Subcutaneous abdominal adipose tissue (tissue), 5 donors: ENCODE data around the gene CD200R1L.
A peak's percentile ranks its signal among the peaks of the same experiment; 100 is the strongest.

ENCODE experiments used
- H3K27ac ChIP-seq: one replicate; pipeline ENCODE4 v1.7.0; 2013; ENCODE audit warnings: low read depth, mild to moderate bottlenecking, inconsistent platforms, low read length, moderate library complexity
- H3K27me3 ChIP-seq, 5 donors: one replicate each; pipeline ENCODE4 v1.7.0; 2013; ENCODE audit warnings: low read length in 5 of 5, inconsistent platforms in 1 of 5; ENCODE audit not compliant: control insufficient read depth in 5 of 5, insufficient read depth in 4 of 5
- H3K36me3 ChIP-seq, 5 donors: one replicate each; pipeline ENCODE4 v1.7.0; 2013; ENCODE audit warnings: low read length in 5 of 5; ENCODE audit not compliant: control insufficient read depth in 5 of 5, insufficient read depth in 5 of 5
- H3K4me1 ChIP-seq, 5 donors: one replicate each; pipeline ENCODE4 v1.7.0; 2013; ENCODE audit warnings: low read length in 5 of 5, mild to moderate bottlenecking in 3 of 5, moderate library complexity in 1 of 5; ENCODE audit not compliant: control insufficient read depth in 5 of 5, insufficient read depth in 5 of 5
- H3K4me3 ChIP-seq, 5 donors: one replicate each; pipeline ENCODE4 v1.7.0; 2013; ENCODE audit warnings: low read length in 5 of 5, low read depth in 1 of 5
- H3K9ac ChIP-seq, 5 donors: one replicate each; pipeline ENCODE4 v1.7.0; 2013; ENCODE audit warnings: low read length in 5 of 5, mild to moderate bottlenecking in 4 of 5, moderate library complexity in 3 of 5
- H3K9me3 ChIP-seq, 5 donors: one replicate each; pipeline ENCODE4 v1.7.0; 2013; ENCODE audit warnings: low read length in 5 of 5; ENCODE audit not compliant: control insufficient read depth in 5 of 5
- donor health status: healthy.
- donor health status: healthy.
- donor health status: healthy.
- donor health status: healthy.
- donor health status: healthy.

CD200R1L gene

DNA sequence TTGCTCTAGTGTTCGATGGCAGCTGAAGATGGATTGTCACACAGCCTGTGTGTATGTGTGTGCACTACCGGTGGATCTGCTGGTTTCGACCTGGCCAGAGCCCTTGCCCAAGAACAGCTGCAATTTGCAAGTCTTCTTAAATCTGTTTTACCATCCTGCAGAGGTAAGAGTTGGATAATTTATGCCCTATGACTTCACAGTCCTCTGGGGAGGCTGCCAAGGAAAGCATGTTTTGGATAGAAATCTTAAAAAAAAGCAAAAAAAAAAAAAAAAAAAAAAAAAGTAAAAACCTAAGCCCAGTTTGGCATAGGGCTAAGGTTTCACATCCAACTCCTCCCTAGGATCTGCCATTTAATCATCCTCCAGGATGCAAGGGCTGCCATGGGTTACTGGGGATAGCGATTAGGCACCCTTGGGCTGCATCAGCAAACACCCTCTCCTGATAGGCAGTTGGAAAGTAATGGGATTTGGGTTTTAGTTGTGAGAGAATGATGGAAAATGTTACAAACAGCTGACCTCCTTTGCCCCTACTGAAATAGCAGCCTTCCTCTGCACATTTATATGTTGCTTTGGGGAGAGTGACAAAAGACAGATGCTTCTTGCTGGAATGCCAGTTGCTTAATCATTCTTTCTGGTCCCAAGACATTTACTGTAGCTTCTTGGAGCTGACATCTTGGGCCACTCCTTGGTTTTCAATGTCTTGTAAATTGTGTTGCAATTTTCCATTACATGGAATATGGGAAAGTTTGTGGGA lies 35.4 kb downstream of the CD200R1L start:
- peak overlapping the region in 1 of 5 donors; percentile 48 for H3K4me3 ChIP-seq
- no peaks in the 10 kb centered on the region for H3K27me3 ChIP-seq
- H3K9me3 ChIP-seq, result no peaks in the 10 kb centered on the region
- peak overlapping the region; percentile 89 for H3K27ac ChIP-seq
- peaks cover 5 to 36% (median 33%) of the 10 kb centered on the region in 5 donors for H3K4me1 ChIP-seq
- no peaks in the 10 kb centered on the region for H3K36me3 ChIP-seq
- peak overlapping the region in 2 of 5 donors; percentile 13 to 36 for H3K9ac ChIP-seq

DNA sequence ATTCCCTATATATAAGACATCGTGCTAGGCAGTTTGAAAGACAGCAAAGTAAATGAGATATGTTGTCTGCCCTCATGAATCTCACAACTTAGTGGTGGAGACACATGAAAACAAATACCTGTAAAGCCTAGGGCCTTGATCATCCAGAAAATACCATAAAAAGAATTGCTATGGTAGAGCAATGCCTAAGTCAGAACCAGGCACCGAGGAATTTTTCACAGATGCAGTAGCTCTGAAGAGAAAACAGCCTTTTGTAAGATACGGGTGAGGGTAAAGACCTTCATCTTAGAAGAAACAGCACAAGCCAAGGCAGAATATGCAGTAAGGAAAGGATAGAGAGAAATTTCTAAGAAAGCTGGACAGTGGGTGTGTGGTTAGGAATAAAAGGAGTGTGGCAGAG lies 36.1 kb downstream of the CD200R1L start:
- Histone ChIP-seq H3K4me1 (peaks cover 5 to 36% (median 33%) of the 10 kb centered on the region in 5 donors), H3K9me3 (no peaks in the 10 kb centered on the region), H3K27ac (peak overlapping the region; percentile 89)

DNA sequence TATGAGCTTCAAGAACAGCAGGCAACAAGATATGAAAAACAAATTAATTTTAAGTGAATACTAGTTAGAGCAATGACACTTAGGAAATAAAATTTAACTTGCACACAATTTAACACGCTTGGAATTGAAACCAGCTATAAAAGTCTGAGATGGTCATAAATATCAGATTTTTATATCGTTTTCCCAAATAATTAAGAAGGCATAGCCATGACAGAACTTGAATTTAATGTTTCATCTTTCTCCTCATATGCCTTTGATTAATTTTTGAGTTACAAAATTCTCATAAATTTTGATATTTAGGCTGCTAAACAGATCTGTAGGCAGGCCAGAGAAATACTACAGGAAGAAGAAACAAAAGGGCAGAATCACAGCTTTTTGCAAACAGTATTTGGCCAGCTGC lies 38.5 kb downstream of the CD200R1L start:
- no peak overlapping the region for H3K27ac ChIP-seq
- H3K4me1 ChIP-seq, result peaks cover under 1 to 25% (median 24%) of the 10 kb centered on the region in 5 donors
- no peaks in the 10 kb centered on the region for H3K9me3 ChIP-seq

More for the DNA sequence above, 36.1 kb downstream of the CD200R1L start:
- no peak overlapping the region for H3K4me3 ChIP-seq
- no peaks in the 10 kb centered on the region for H3K27me3 ChIP-seq
- H3K36me3 ChIP-seq, result no peaks in the 10 kb centered on the region
- no peak overlapping the region for H3K9ac ChIP-seq

DNA sequence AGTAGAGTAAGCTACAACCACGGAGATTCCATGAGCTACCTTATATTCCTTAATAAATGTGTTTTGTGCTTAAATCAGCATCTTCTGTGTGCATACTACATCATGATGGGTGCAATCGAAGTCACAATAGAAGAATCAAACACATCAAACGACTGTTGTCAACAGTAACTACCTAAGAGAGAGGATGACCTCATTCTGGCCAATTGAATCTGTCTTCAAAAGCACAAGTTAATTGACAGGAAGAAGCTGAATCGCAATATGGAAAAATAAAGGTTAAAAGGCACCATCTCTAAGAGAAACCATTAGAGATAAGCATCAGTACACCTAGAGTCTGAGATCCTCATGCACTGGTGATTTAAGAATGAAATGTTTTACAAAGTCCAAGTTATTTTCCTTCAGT lies 39.0 kb downstream of the CD200R1L start:
- no peaks in the 10 kb centered on the region for H3K27me3 ChIP-seq

More for the DNA sequence above, 38.5 kb downstream of the CD200R1L start:
- no peaks in the 10 kb centered on the region for H3K36me3 ChIP-seq
- H3K4me3 ChIP-seq, result no peak overlapping the region
- no peaks in the 10 kb centered on the region for H3K27me3 ChIP-seq
- H3K9ac ChIP-seq, result no peak overlapping the region

DNA sequence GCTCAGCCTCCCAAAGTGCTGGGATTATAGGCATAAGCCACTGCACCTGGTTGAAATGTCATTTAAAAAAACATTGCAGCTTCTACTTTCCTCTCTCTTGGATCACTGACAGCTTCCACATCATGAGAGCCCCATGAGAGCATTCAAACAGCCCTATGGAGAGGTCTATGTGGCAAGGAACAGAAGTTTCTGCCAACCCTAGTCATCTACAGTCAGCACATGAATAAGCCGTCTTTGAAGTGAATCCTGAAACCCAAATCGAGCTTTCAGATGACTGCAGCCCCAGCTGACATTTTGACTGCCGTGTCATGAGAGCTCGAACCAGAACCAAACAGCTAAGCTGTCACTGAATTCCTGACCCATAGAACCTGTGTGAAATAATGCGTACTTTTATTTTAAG lies 39.8 kb downstream of the CD200R1L start:
- Histone ChIP-seq H3K9me3 (no peaks in the 10 kb centered on the region), H3K27ac (no peak overlapping the region), H3K4me3 (no peak overlapping the region), H3K9ac (no peak overlapping the region), H3K4me1 (peaks cover 0 to 14% (median 12%) of the 10 kb centered on the region in 5 donors), H3K27me3 (no peaks in the 10 kb centered on the region), H3K36me3 (no peaks in the 10 kb centered on the region)

More for the DNA sequence above, 39.0 kb downstream of the CD200R1L start:
- H3K27ac ChIP-seq, result no peak overlapping the region
- no peaks in the 10 kb centered on the region for H3K9me3 ChIP-seq
- no peaks in the 10 kb centered on the region for H3K36me3 ChIP-seq
- H3K4me3 ChIP-seq, result no peak overlapping the region
- peaks cover 0 to 21% (median 20%) of the 10 kb centered on the region in 5 donors for H3K4me1 ChIP-seq
- H3K9ac ChIP-seq, result no peak overlapping the region

DNA sequence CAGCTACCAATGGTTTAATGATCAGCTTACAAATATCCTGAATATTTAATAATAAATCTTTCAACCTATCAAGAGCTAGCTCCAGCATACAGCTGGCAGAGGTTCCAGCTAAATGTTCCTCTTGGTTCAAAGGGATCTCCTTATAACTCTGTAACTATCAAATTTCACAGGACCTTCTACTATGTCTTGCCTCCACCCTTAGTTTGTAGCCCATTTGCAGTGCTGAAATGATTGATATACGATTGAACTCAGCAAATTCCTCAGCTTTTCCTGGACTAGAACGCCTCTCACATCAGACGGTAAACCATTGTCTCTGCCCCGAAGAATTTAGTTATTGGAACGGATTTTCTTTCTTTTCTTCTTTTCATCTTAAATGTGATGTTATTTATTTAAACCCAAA lies 41.5 kb downstream of the CD200R1L start:
- Histone ChIP-seq H3K4me3 (no peak overlapping the region), H3K27ac (no peak overlapping the region), H3K4me1 (no peaks in the 10 kb centered on the region), H3K9me3 (no peaks in the 10 kb centered on the region), H3K27me3 (no peaks in the 10 kb centered on the region), H3K36me3 (no peaks in the 10 kb centered on the region), H3K9ac (no peak overlapping the region)

DNA sequence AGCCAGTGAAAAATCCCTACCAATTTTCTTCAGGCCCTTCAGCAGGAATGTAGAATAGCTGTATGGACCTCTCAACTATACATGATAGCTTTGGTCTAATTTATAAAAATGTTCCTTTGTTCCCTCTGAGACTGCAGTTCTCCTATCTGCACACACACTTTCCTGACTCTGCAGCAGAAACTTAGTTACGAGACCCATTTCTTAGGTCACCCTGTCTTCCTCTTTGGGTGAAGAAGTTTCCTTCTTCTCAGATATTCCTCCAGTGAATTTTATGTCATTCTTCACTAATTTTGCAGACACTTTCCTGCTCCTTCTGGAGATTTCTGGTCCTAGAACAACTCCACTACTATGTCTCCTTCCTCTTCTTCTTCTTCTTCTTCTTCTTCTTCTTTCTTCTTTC lies 42.6 kb downstream of the CD200R1L start:
- no peaks in the 10 kb centered on the region for H3K9me3 ChIP-seq
- H3K4me3 ChIP-seq, result no peak overlapping the region
- no peaks in the 10 kb centered on the region for H3K27me3 ChIP-seq
- no peak overlapping the region for H3K9ac ChIP-seq
- H3K27ac ChIP-seq, result no peak overlapping the region
- no peaks in the 10 kb centered on the region for H3K36me3 ChIP-seq
- peaks cover 0 to 8% (median 4%) of the 10 kb centered on the region in 5 donors for H3K4me1 ChIP-seq

DNA sequence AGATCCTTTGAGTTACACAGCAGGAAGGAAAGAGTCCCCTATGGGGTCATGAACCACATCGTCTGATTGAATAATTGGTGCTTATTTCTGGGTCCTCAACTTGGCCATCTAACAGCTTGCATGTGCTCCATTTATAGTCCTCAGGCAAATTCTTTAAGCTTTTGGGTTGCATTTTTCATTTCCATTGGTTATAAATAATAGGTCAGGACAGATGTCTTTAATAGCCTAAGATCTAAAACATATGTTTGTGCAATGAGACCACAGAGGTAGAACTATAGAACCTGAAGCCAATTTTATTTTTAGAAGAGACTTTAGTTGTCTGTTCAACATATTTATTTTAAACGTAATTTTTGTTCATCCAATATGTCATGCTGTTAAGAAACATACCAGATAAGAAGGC lies 43.2 kb downstream of the CD200R1L start:
- Histone ChIP-seq H3K36me3 (no peaks in the 10 kb centered on the region), H3K9me3 (no peaks in the 10 kb centered on the region), H3K27me3 (no peaks in the 10 kb centered on the region), H3K9ac (no peak overlapping the region), H3K27ac (no peak overlapping the region), H3K4me1 (peaks cover 0 to 13% (median 6%) of the 10 kb centered on the region in 5 donors), H3K4me3 (no peak overlapping the region)

DNA sequence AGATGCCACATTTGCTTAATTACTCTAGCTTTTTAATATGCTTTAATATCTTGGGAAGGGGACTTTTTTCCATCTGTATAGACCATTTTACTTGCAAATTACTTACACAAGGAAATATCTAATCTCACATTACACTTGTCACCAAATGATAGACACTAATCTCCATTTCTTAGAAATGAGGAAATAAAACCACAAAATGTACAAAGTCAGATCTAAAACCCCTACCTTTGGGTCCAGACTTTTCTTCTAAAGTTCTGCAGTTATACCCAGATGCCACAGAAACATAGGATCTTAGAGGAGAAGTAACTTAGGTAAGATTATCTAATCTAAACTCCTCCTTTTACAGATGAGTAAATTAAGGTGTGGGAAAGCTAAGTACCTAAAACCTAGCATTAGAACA lies 44.3 kb downstream of the CD200R1L start:
- Histone ChIP-seq H3K4me1 (peaks cover 0 to 13% (median 6%) of the 10 kb centered on the region in 5 donors), H3K36me3 (no peaks in the 10 kb centered on the region), H3K27ac (no peak overlapping the region), H3K9me3 (no peaks in the 10 kb centered on the region), H3K9ac (no peak overlapping the region), H3K4me3 (no peak overlapping the region), H3K27me3 (no peaks in the 10 kb centered on the region)

DNA sequence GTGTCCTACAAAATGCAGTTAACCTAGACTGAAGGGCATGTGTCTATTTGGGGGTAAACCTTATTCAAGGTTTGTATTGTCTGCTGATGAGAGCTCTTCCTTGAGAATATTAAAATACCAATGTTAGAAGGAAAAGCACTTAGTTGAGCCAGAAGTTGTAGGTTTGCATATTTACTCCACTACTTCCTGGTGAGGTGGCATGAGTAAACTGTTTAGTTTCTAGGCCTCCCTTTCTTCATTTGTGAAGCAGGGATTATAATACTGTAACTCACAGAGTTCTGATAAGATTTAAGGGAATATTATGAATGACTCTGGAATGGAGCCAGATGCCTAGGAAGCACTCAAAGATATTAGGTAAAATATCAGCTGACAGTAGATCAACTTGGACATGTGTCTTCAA lies 46.7 kb downstream of the CD200R1L start:
- H3K4me3 ChIP-seq, result no peak overlapping the region
- no peaks in the 10 kb centered on the region for H3K9me3 ChIP-seq
- no peaks in the 10 kb centered on the region for H3K36me3 ChIP-seq
- no peak overlapping the region for H3K27ac ChIP-seq
- H3K4me1 ChIP-seq, result peaks cover 0 to 13% (median 10%) of the 10 kb centered on the region in 5 donors
- H3K27me3 ChIP-seq, result no peaks in the 10 kb centered on the region
- no peak overlapping the region for H3K9ac ChIP-seq
